GM21737 (cell line): ENCODE results near the gene NMU.
"Not testable (repeated sequence)": the region's sequence is repeated elsewhere in the genome, so short reads cannot be mapped to it uniquely, and the experiment has no call there.

ENCODE experiments used
- ATAC-seq: cut with Tn5 transposase; IDR thresholded peaks from one replicate; pipeline ENCODE4 v1.9.1; 2021; ENCODE audit warnings: mild to moderate bottlenecking, moderate library complexity; ENCODE audit not compliant: unreplicated experiment

Gene NMU

DNA sequence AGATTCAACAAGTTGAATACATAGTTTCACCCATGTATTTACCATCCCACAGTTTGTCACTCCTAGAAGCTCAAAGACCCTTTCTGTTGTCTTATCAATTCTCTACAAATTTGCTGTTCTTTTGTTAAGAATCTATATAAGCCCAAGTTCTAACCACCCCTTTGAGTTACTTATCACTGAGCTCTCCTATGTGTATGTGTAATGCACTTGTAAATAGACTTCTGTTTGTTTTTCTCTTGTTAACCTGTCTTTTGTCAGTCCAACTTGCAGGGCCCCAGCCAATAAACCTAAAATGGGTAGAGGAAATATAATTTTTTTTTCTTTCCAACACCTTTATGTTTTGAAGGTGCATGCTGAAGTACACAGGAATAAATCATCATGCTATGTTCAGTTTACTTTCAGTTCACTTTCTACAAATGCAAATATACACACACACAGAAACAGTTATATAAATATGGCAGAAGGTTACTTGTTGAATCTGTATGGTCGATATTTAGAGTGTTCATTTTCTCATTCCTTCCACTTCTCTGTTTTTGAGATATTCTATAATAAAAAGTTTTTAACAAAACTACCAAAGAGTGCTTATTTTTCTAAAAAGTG, 67.1 kb downstream of the NMU start:
- ATAC-seq = no peak

DNA sequence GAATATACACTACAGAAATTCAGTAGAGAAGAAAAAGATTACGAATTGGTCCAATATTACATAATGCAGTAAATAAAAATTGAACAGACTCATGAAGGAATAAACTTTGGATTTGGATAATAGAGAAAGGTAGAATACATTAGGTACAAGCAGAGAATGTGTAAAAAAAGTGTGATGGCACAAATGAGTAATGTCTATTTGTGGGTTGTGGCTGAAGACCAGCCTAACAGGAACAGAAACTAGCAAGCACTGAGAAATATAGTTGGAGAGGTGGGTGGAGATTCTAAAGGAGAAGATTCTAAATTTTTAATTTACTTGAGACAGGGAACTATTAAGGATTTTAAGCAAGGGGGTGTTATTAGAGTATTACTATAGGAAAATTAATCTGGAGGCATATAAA, 74.2 kb downstream of the NMU start:
- peak; percentile 97 for ATAC-seq

DNA sequence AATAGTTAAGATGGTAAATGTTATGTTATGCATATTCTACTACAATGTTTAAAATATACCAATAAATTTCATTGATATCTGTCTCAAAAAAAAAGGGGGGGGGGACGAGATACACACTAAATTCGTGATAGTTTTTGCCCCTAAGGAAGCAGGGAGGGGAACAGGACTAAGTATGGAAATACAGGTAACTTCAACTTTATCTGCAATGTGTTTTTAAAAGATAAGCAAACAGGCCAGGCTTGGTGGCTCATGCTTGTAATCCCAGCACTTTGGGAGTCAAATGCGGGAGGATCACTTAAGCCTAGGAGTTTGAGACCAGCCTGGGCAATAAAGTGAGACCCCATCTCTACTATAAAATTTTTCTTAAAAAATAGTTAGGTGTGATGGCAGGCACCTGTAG, 76.0 kb downstream of the NMU start:
- ATAC-seq = no peak

DNA sequence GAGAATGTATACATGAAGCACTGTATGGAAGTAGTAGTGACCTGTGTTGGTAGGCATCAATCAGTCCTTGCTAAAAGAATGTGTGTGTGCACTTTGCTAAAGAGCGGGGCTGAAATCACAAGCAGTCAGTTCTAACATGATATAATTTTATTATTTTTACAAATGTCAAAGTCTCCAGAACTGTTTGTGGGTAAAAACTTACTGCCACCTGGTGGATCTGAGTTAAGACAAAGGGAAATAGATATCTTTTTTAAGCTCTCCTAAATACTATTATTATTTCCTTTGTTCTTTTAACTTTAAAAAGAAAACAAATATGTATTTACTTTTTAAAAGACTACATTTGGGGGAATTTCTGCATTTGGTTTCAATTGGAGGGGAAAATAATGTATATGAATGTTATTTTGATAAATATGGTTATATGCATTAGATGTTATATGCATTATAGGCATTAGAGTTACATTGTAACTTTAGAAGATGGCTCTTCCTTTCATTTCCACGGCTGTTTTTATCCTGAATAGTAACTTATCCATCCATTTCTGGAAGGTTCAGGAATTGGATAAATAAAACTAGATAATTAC, 81.6 kb downstream of the NMU start:
- no peak for ATAC-seq

DNA sequence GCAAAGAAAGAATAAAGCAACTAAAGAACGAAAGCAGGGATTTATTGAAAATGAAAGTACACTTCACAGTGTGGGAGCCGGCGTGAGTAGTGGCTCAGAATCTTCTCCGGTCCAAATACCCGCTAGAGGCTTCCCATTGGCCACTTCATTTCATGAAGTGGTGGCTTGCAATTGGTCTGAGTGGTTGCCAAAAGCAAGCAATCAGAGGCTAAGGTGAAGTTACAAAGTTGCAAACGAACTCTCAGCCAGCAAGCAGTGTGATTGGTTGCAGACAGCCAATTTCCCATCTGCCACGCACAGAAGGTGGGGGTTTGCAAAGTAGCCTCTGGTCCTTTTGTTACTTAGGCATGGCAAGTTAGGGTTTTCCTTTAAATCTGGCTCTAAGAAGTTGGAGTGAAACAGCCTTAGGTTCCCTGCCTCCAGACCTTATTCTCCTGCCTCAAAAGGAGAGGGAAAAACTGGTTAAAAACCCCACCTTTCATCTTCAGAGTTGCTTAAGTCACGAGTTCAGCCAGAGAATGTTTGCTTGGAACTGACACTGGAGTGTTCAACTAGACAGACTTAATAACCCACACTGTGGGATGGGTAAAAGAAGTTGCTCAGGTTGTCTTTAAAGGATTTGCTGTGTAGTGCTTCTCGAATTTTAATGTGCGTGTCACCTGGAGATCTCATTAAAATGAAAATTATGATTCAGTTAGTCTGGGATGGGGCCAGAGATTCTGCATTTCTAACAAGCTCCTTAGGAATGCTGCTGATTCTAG, 82.5 kb downstream of the NMU start:
- no peak for ATAC-seq

DNA sequence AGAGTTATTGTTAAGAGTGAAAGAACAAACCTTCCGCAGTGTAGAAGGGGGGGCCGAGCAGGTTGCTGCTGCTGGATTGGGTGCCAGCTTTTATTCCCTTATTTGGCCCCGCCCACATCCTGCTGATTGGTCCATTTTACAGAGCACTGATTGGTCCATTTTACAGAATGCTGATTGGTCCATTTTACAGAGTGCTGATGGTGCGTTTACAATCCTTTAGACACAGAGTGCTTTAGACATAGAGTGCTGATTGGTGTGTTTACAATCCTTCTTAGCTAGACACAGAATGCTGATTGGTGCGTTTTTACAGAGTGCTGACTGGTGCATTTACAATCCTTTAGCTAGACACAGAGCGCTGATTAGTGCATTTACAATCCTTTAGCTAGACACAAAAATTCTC, 84.1 kb downstream of the NMU start:
- not testable (repeated sequence) for ATAC-seq

DNA sequence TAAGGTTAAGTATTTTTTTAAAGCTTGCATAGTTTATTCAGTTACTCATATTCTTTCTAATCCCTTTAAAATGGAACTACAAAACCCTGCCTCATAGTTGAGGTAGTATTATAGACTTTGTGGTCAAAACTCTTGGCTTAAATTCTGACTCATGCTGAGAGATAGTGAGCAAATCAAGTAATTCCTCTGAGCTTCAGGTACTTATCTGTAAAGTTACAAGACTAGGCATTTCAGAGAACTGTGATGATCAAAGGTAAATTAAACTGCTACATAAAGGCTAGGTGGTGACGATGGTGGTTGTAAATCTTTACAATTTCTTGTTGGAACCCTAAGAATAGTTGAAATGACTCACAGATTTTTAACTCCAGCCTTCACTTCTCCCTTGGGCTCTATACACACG, 86.2 kb downstream of the NMU start:
- ATAC-seq = no peak

DNA sequence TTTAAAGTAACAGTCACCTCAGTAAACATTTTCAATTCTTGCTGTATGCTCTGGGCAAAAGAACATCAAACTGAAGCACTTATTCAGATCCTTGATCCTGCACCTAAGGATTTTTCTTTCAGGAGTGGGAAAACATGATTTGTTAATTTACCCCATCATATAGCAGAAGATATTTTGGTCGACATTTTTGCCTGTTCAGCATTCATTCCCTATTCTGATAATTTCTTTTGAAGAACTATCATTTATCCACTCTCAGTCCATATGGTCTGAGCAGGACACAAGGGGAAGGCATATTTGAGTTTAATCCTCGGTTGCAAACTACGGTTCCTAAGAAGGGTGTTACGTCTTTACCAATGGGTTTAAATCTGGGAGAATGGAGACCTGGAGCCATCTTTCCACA, 88.2 kb downstream of the NMU start:
- ATAC-seq = no peak

DNA sequence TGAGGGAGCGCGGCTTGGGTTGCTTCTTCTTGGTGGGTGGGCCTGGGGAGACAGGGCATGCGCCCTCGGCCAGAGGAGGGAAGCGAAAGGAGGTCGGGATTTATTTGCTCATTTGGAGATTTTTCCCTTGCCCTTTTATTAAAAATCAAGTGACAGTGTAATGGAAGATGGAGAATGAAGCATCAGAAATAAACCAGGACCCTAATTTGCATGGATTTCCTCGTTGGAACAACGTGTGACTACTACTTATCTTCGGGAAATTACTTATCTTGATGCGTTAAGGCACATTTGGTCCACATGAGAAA, 88.7 kb downstream of the NMU start:
- no peak for ATAC-seq

DNA sequence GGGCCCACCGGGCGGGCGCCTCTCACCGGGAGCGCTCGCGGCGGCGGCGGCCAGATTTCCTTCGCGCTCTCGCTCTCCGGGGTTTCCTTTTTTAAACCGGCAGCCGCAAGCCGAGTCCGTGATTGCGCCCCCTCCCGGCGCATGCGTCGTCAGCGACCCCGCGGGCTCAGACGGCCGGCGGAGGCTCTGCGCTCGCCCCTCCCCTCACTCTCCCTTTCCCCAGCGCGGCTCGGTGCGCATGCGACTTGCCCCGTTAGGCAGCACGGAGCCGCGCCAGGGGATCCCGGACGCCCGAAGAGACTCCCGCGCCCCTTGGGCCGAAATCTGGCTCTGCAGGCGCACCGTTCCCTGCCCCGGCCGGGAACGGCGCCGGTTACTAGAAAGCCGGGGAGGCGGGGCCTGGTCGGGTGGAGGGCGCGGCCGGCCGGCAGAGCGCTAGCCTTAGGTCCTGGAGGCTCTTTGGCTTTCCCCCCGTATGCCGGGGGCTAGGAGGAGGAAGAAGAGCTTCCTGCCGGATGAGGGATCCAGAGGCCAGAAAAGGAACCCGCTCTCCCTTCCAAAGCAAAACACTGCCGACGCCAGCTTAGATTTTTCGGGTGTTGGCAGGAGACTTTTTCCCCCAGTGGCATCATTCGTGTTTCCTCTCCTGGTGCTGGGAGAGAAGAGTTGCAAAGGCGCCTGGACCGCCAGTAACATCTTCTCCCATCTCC, 89.2 kb downstream of the NMU start, which contains the start of gene CLOCK:
TSS of gene CLOCK (minus strand) at position 154 of the 710 bp plus-strand sequence. CDS start 64,124 bp downstream, outside the sequence.
- ATAC-seq = peak; percentile 70

DNA sequence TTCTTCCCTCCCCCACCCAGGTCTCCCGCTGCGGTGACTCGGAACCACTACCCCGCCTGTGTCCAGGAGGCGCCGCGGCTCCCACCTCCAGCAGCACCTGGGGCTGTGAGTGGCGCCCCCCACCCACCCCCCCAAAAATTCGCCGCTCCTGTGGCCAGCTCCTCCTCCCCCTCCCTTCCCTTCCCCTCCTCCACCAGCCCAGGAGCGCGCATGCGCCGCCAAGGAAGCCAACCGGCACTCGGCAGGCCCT, 89.7 kb downstream of the NMU start:
- ATAC-seq = peak; percentile 45

DNA sequence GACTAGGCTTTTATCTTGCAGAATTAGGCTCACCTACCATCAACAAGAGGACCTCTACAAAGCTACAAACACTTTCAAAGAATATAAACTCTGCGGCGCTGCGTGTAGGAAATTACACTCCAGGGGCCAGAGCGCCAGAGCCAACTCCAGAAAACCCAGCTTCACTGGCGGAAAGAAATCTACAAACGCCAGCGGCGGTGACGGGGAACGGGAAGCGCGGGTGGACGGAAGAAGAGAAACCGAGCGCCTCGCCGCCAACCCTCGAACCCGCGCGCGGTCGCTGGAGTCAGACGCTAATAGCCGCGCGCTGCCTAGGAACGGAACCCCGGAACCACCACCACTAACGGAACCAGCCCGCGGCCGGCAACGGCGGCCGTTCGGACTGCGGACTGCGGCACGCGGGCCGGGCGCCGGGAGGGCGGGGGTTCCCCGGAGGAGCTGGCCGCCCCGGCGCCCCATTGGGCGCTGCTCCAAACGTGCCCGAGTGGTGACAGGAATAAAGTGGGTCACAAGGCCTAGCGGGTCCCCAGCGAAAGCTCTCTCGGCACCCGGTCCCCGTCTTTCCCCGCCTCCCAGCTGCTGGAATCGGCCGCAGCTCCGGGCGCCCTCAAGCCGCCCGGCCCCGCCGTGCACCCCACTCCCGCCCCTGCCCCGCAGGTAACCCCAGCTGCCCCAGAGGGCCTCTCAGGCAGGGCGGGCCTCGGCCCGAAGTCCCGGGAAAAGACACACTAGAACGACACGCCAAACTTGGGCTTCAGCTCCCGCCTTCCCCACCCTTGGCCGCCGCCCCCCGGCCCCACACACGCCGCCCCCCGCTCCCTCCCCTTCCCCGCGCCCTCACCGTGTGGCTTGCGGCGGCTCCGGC, 90.2 kb downstream of the NMU start:
- ATAC-seq = peak; percentile 42
